GM18909 (cell line): ENCODE data around the gene FAM107B.

Source experiments
- ATAC-seq: cut with Tn5 transposase; IDR thresholded peaks from one replicate; pipeline ENCODE4 v1.9.1; 2021; ENCODE audit warnings: mild to moderate bottlenecking; ENCODE audit not compliant: unreplicated experiment, poor library complexity

The FAM107B gene

GRCh38 chr10:14483417-14483816 lies 291.3 kb downstream of the FAM107B start:
- no peak for ATAC-seq

DNA sequence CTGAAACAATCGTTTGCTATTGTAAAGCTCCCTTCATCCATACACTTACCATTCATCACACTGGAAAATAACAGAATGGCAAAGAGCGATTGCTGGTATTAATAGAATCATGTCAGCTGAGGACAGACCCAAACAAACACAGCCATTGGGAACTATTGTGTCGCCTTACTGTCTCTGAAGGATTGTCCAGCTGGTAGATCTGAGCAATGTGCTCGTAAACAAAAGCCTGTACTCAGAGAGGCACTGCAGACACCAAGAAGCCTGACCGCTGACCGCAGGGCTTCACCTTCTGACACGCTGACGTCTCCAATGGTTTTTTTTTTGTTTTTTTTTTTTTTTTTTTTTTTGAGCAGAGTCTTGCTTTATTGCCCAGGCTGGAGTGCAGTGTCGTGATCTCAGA lies 292.9 kb downstream of the FAM107B start:
- no peak for ATAC-seq

GRCh38 chr10:14481014-14481413 lies 293.7 kb downstream of the FAM107B start:
- no peak for ATAC-seq

GRCh38 chr10:14478604-14479003 lies 296.1 kb downstream of the FAM107B start:
- no peak for ATAC-seq

DNA sequence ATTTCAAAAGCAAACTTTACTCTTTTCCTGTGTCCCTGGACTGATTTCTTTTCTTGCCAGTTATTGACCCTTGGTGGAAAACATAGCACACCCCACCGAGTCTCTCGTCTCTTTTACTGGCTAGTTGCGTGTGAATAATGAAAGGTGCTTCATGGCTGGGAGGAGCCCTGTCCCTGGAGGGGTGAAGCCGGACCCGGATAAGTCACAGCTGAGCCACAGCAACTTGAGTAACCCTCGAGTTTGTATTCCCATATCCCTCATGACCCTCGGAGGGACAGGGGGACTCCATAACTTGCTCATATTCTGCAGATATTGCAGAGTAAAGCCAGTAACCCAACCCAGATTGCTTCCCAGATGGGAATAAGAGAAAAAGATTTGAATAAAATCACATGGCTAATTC lies 296.5 kb downstream of the FAM107B start:
- ATAC-seq: no peak

DNA sequence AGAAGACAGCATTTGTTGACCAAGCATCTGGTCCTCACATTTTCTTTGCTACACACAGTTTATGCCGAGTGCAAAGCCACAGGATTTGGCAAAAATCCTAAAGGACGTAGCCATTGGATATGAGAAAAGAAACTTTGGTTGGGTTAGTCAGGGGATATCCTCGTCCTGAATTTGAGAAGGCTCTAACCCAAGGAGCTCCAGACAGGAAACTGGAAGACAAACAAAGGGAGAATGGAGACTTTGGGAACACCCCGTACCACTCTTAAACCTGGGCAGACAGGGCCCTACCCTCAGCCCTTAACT lies 297.3 kb downstream of the FAM107B start:
- ATAC-seq: no peak

DNA sequence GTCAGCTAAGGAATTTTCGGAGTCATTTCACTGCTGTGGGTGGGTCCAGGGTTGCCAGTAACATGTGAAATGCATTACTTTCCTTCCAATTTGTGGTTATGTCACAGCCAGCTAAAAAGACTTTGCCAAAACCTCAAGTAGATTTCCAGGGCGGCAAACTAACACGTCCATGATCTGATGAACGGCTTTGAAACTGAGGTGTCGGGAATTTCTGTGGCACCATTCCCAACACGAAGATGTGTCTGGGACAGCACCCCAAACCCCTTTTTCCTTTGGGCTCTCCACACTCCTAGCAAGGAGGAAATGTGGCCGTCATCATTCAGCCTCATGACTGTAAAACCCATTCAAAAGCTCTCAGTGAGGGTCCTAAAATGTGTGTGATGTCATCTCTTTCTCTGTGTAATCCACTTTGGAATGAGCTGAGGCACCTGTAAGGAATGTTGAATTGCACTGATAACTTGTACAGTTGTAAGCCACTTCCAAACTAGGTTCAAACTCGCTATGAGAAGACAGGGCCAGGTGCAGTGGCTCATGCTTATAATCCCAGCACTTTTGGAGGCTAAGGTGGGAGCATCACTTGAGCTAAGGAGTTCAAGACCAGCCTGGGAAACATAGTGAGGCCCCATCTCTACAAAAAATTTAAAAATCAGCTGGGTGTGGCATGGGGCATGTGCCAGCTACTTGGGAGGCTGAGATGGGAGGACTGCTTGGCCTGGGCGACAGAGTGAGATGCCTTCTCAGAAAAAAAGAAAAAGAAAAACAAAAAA lies 297.9 kb downstream of the FAM107B start:
- ATAC-seq: no peak

DNA sequence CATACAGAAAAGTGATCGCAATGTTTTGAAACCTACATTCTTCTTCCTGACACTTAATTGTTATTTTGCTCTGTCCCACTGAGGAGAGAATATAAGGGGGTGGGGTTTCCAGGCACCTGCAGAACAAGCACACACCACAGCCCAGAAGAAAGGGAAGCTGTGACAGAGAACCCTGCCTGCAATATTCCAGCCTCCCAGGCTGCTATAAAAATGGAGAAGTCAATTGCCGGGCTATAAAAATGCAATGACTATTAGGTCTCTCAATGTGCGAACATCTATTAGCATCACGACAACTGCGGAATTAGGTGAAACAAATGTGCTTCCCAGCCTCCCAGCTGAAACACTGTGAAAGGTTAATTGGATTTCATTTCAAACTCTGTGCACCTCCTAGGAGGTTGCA lies 298.7 kb downstream of the FAM107B start:
- no peak for ATAC-seq

DNA sequence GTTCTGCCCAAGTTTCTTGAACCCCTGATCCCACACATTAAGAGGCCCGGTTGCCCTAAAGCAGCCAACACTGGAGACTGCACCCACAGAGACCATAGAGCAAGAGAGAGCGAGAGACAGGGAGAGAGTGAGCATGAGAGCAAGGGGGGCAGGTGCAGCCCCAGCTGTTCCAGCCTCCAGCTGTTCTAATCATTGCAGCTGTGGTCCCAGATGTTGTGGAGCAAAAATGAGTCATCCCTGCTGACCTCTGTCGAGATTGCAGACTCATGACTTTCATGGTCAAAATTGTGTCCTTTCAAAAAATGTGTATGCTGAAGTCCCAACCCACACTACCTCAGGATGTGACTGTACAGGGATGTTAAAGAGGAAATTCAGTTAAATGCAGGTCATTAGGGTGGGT lies 300.0 kb downstream of the FAM107B start:
- ATAC-seq: no peak

GRCh38 chr10:14470920-14471319 lies 303.8 kb downstream of the FAM107B start:
- no peak for ATAC-seq

DNA sequence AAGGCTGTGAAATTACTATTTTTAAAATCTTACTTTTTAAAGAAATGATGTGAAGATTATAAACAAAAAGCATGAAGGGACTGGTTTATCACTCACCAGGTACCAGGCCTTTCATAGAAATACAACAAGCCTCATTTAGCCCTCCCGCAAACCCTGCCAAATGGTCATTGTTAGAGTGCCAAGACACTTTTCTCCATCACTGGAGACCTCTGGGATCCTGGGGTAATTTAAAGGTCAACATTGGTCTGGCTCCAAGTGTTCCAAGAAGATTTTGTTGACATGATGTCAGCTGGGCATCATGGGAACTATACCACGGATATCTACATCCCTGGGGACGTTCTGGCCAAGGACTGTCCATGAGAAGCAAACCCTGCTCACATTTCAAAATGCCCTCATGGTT lies 306.0 kb downstream of the FAM107B start:
- no peak for ATAC-seq
